ENCODE data around the gene SMYD3.

Gene SMYD3

GRCh38 chr1:246210756-246211155 is 296.3 kb downstream of the SMYD3 start:
- DNase-seq, result no peak

DNA sequence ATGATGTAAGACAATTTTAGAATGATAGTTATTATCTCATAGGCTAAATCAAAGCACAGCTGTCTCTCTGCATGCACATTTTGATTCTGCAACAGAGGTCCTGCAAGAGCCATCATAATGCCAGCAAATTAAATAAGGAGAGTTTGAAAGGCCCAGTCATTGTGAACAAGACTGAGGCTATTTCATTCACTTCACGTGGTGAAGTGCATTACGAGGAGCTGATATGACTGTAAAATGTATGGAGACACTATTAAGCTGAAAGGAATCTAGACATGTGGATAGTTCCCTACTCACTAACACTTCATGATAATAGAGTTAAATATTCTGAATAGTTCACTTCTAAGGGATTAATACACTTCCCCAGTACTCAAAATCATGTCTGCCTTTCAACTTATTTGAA is 299.0 kb downstream of the SMYD3 start:
- DNase-seq, result no peak

DNA sequence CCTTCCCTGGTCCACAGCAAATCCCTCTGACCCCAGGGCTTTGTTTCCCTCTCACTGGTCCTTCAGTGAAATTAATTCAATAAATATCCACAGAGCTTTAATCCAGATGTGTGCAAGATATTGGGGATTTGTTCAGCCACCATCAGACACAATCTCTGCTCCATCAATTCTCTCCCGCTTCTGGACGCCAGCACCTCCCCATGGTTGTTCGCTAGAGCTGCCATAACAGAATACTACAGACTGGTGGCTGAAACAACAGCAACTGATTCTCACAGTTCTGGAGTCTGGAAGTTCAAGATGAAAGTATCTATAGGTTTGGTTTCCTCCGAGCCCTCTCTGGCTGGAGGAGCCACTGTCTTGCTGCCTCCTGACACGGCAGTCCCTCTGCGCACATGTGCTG is 303.9 kb downstream of the SMYD3 start:
- no peak for DNase-seq

GRCh38 chr1:246200738-246201137 is 306.3 kb downstream of the SMYD3 start:
- DNase-seq, result no peak

- no peak for DNase-seq
These were observed 306.9 kb downstream of the SMYD3 start for GRCh38 chr1:246200225-246200624.

DNA sequence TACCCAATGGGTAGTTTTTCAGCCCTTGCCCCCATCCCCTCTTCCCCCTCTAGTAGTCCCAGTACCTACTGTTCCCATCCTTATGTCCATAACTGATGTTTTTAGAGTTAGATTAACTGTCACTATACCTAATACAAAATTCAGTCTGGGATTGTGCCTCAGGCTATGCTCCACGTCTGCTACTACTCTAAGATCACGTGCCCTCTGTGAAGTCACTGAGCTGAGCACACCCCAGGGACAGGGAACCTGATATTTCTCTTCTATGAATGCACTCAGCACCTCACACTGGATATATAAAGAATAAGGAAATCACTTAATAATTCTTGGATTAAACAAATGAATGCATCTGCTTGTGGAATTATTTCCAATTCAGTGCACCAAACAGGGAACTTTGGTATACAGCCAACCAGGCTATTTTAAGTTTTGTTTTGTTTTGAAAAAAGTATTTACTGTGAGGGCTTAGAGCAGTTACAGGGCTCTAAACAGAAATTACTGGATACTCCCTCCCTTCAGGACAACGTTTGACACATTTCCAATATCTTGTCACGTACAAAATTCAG is 307.9 kb downstream of the SMYD3 start:
- no peak for DNase-seq

- no peak for DNase-seq
These were observed 308.8 kb downstream of the SMYD3 start for GRCh38 chr1:246198115-246198816.

DNA sequence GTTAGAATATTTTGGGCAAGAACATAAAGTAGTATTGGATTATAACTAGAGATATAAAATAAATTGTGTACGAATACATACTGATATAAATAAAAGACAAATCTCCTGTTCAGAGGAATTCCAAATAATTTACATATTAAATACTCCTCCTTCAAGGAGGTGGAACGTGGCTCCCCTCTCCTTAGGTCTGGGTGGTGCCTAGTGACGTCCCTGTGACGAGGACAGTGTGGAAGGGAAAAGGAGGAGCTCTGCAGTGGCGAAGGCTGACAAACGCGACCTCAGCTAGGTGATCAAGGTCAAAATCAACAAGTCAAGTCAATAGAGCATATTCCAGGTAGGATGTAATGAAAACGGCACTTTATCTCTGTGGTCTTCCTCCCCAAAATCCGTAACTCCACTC is 310.0 kb downstream of the SMYD3 start:
- no peak for DNase-seq

GRCh38 chr1:246195296-246195695 is 311.8 kb downstream of the SMYD3 start:
- DNase-seq, result no peak

- DNase-seq, result no peak
These were observed 313.5 kb downstream of the SMYD3 start for GRCh38 chr1:246193537-246193936.

DNA sequence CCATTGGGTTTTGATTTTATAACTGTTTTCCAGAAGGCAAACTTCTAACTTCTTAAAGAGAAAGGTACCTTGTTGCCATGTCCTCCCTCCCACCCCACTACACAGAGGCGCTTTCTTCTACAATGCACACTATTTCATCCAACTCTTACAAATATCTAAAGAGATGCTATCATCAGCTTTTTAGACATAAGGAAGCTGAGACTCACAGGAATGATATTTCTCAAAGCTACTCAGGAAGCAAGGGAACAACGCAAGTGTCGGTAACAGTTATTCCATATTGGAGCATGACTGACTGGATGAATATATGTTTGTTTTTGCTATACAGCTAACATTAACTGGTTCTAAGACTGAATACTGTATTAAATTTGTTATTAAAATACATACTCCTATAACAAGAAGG is 318.0 kb downstream of the SMYD3 start:
- no peak for DNase-seq

- no peak for DNase-seq
These were observed 319.2 kb downstream of the SMYD3 start for GRCh38 chr1:246187834-246188372.

DNA sequence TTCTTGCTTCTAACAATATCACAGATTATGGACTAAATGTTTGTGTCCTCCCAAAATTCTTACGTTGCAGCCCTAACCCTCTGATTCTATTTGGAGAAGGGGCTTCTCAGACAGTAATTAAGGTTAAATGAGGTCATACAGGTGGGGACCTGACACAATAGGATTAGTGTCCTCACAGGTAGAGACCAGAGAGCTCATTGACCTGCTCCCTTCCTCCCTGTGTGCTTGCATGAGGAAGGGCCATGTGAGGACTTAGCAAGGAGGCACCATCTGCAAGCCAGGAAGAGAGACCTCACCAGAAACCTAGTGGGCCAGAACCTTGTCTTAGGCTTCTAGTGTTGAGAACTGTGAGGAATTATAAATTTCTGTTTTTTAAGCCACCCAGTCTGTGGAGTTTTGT is 322.6 kb downstream of the SMYD3 start:
- DNase-seq, result no peak

DNA sequence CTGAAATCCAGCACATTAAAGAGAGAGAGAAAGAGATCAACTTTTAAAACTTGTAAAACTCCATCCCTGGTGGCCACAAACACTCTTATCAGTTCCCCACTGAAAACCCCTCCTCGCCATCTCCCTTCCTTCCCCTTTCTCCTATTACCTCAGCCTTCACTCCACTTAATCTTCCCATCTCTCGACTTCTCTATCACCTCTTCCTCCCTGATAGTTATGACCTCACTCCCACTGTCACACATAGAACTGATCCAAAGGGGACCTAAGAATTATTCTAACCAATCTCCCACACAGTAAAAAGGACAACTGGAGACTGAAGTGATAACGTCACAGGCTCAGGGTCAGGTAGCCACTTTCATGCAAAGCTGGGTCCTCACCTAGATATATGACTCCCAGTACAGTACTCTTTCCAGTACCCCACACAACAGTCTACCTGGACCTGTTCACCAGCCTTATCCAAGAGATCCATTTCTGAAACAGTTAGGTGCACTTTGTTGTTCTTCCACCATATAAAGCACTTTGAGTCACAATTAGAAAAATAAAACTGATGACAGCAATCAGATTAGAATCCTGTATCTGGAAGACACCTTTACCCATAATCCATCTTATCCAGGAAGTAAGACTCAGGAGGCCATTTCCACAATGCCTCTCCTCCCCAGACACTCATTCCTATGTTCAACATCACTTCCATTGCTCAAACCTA is 324.8 kb downstream of the SMYD3 start:
- DNase-seq, result no peak

GRCh38 chr1:246181241-246181640 is 325.8 kb downstream of the SMYD3 start:
- no peak for DNase-seq

- DNase-seq, result no peak
These were observed 327.7 kb downstream of the SMYD3 start for GRCh38 chr1:246179401-246179800.

DNA sequence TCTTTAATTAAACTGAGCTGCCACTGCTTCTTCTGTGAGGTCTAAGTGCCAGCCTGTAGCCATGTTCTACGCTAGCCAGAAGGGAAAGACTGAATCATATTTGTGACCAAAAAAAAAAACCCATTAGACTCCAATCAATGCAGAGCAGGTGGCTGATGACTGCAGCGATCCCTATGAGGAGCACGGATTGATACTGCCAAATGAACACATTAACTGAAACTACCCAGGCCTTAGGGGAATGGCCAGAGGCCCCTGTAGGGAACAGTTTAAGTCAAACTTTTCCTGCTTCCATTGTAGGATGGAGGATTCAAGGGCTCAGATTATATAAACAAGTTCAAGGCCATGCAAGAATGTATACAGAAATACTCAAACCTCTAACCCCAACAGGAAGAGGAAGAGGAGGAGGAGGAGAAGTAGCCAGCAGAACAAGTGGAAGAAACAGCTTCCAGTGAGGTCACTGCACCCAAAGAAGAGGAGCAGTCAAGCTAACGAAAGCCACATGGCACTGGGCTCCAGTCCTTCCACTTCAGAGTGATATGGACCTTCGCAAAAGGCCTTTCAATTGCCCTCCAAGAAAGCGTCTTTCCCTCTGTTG is 328.3 kb downstream of the SMYD3 start:
- no peak for DNase-seq

DNA sequence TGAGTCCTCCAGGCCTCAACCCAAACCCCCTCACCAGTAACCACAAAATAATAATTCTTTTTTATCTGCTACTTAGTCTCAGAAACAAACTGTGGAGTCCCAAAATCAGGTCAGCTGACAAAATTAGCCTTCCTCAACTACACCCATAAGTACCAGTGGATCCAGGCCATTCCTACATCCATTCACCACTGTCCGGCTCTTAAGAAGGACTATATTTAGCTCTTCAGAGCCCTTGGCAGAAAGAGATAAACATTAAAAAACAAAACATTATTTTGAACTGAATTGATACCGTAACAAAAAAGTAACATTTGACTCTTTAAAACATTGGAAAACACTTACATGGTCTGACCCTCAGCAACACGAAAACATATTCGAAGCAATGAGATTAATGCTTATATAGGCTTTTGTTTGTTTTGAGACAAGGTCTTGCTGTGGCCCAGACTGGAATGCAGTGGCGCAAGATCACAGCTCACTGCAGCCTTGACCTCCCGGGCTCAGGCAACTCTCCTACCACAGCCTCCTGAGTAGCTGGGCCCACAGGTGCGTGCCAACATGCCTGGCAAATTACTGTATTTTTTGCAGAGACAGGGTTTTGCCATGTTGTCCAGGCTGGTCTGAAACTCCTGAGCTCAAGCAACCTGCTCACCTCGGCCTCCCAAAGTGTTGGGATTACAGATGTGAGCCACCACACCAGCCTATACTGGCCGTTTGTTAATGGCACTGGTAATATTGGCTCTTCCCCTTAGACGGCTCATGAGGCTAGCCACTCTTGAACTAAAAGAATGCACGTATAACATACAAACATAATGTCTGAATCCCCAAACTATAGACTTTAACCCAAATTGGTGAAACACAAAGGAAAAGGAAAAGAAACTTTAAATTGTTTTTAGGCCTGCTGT is 330.7 kb downstream of the SMYD3 start:
- DNase-seq, result no peak

GRCh38 chr1:246170574-246171261 is 336.4 kb downstream of the SMYD3 start:
- DNase-seq, result no peak

GRCh38 chr1:246169486-246169885 is 337.6 kb downstream of the SMYD3 start:
- no peak for DNase-seq

DNA sequence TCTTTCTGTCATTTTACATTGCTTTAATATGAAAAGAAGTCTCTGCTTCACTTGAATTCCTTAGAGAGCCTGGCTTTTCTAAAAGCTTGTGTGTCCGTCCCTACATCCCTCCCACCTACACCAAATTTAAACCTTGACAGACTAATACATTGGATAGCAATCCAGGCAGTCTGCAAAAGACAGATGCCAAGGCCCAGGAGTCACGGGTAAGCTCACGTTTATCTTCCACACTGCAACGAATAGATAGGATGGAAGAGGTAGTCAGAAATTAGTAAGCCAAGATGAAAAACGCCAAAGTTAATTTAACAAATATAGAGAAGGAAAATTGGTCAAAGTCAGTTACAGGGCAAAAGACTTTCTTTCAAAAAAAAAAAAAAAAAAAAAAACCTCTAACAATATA is 338.1 kb downstream of the SMYD3 start:
- no peak for DNase-seq

DNA sequence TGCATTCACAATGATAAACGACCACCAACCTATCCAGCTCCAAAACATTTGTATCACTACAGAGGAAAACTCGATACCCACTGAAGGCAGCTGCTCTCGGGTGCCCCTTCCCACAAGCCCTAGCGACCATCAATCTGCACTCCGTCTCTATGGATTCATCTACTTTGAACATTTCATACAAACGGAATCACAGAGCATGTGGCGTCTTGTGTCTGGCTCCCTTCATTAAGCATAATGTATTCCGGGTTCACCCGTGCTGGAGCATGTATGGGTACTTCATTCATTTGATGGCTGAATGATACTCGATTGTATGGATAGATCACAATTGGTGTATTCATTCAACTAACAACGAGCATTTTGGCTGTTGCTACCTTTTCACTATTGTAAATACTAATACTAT is 340.2 kb downstream of the SMYD3 start:
- no peak for DNase-seq
